ENCODE results near the gene TERF2IP. TPM values are rescaled to one million over a fixed set of nuclear protein-coding genes. Genes with fewer than 3 reads are reported as not detected.

The TERF2IP gene
- total RNA-seq, 1 experiment from 2014 or later, result 81.3 TPM

Other genes starting within 250 kb of the TERF2IP start
- 45.0 and 54.0 TPM in 2 replicates for gene CFDP1, start 214.3 kb upstream of the TERF2IP start, total RNA-seq (2014; rRNA removed; shearing (Covaris generic))
- gene TMEM170A, start 183.1 kb upstream of the TERF2IP start, total RNA-seq (2014; rRNA removed; shearing (Covaris generic)), result 9.7 and 19.9 TPM in 2 replicates
- gene CHST6, start 152.3 kb upstream of the TERF2IP start, total RNA-seq (2014; rRNA removed; shearing (Covaris generic)), result not detected in 2 replicates
- not detected in 2 replicates for gene CHST5, start 111.7 kb upstream of the TERF2IP start, total RNA-seq (2014; rRNA removed; shearing (Covaris generic))
- 13.7 and 16.8 TPM in 2 replicates for gene TMEM231, start 91.5 kb upstream of the TERF2IP start, total RNA-seq (2014; rRNA removed; shearing (Covaris generic))
- gene GABARAPL2, start 81.4 kb upstream of the TERF2IP start, total RNA-seq (2014; rRNA removed; shearing (Covaris generic)), result 98.1 and 115 TPM in 2 replicates
- 95.5 and 117 TPM in 2 replicates for gene ADAT1, start 24.5 kb upstream of the TERF2IP start, total RNA-seq (2014; rRNA removed; shearing (Covaris generic))
- 245 and 250 TPM in 2 replicates for gene KARS1, start 108 bp upstream of the TERF2IP start, total RNA-seq (2014; rRNA removed; shearing (Covaris generic))
- gene CPHXL2, start 29.2 kb downstream of the TERF2IP start, total RNA-seq (2014; rRNA removed; shearing (Covaris generic)), result not detected in 2 replicates
- not detected in 2 replicates for gene DUXB, start 53.7 kb downstream of the TERF2IP start, total RNA-seq (2014; rRNA removed; shearing (Covaris generic))
- gene CPHXL, start 78.7 kb downstream of the TERF2IP start, total RNA-seq (2014; rRNA removed; shearing (Covaris generic)), result not detected in 2 replicates